Erythroblast (primary cell): ENCODE data around the gene NF2.

Source experiments
- GATA1 ChIP-seq: IDR thresholded peaks from 2 replicates; pipeline ENCODE4 v1.6.1; 2011; ENCODE audit warnings: low read depth, mild to moderate bottlenecking, control low read depth, low read length, moderate library complexity
- POLR2A ChIP-seq: IDR thresholded peaks from 2 replicates; pipeline ENCODE4 v1.6.1; 2011; ENCODE audit warnings: mild to moderate bottlenecking, low read length

DNA sequence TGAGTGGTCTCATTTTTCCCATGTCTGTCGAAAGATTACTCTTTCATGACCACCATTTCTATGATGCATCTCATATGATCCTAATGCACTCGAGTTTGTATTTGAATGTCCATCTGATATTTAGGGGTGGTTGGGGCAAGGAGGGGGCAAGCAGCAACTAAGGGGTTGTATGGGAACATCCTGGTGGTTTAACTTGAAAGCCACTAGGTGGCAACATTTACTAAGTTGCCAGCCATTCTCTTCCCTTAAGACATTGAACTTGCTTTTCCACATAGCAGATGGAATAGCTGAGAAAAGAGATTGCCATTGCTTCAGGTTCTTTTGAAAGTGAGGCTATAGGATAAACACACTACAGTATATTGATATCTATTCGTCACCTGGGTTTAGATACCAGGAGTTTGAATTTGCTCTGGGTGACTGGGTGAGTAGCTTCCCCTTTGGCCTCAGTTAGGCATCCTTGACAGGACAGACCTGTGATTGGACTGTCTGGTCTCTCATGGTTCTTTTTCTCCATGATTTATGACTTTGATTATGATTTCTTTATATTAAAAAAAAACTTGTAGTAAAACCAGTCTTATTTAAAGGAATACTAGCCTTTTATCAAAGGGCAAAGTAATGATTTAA lies 32.4 kb downstream of the NF2 start:
- TF ChIP-seq POLR2A, result no peak
- no peak for TF ChIP-seq GATA1
